ENCODE data around the gene RETREG2. TPM values are rescaled to one million over a fixed set of nuclear protein-coding genes. Genes with fewer than 3 reads are reported as not detected.

Gene RETREG2
- total and polyA plus RNA-seq, 2 of the 8 experiments (the other 6 are each of a cell fraction or from before 2014, with no cell fraction given): 51.3 to 67.4 TPM

- no peak; the same call in 1 of the 2 replicates for TF ChIP-seq PHF8 (conservative IDR thresholded peaks at IDR 0.05; ENCODE audit: low read depth, low read length)
- TF ChIP-seq SIRT6 (IDR thresholded peaks at IDR 0.05; ENCODE audit: low read length): no peak
- no peak for TF ChIP-seq CHD7 (IDR thresholded peaks at IDR 0.05; ENCODE audit: insufficient replicate concordance, low read length)
- 0 out of 2 replicates have a peak, but pooled peaks have one; percentile 10 for TF ChIP-seq GABPA (IDR thresholded peaks at IDR 0.05; ENCODE audit: borderline replicate concordance, insufficient read depth, low read length)
- peak; percentile 1 for TF ChIP-seq NANOG (IDR thresholded peaks at IDR 0.05; ENCODE audit: insufficient read depth, low read depth, low read length, poor library complexity, severe bottlenecking)
- TF ChIP-seq RXRA (IDR thresholded peaks at IDR 0.05; ENCODE audit: insufficient read depth, low read depth, low read length): no peak
- TF ChIP-seq ASH2L (IDR thresholded peaks at IDR 0.05; ENCODE audit: low read length): peak; percentile 93
- TF ChIP-seq BACH1 (IDR thresholded peaks at IDR 0.05; ENCODE audit: low read length): no peak
- TF ChIP-seq TEAD4 (IDR thresholded peaks at IDR 0.05; ENCODE audit: low read depth, low read length): no peak
- TF ChIP-seq CREB1 (IDR thresholded peaks at IDR 0.05): no peak
These were observed 1.1 kb upstream of the RETREG2 start, which contains the start of gene CNPPD1 (continued) for GRCh38 chr2:219176818-219177551.

Measured in H1 (cell line).